Esophagus muscularis mucosa (tissue), 4 donors: ENCODE measurements around the gene C12orf43.

Experiments
- EP300 ChIP-seq: sonication (generic); formaldehyde crosslinking; IDR thresholded peaks from one replicate; pipeline ENCODE4 v1.6.1; 2017; ENCODE audit warnings: antibody characterized with exemption
- POLR2A ChIP-seq: fragments of 450-650 bp; IDR thresholded peaks from one replicate; pipeline ENCODE4 v1.6.1; 2017; ENCODE audit warnings: antibody characterized with exemption, moderate library complexity, mild to moderate bottlenecking, low read depth
- POLR2AphosphoS5 ChIP-seq, 2 donors: sonication (generic); formaldehyde crosslinking; IDR thresholded peaks; one replicate each; pipeline ENCODE4 v1.6.1; 2017; ENCODE audit warnings: antibody characterized with exemption in 2 of 2
- TF ChIP-seq, protein P1 (sequence below), 3 experiments: fragments of 200-600 bp in 2 of 3; fragments of 450-650 bp in 1 of 3; sonication (generic) in 2 of 3; IDR thresholded peaks; one replicate each; pipeline ENCODE4 v1.5.1; 2017 to 2019; ENCODE audit warnings: antibody characterized with exemption in 3 of 3, mild to moderate bottlenecking in 2 of 3, moderate library complexity in 1 of 3

DNA sequence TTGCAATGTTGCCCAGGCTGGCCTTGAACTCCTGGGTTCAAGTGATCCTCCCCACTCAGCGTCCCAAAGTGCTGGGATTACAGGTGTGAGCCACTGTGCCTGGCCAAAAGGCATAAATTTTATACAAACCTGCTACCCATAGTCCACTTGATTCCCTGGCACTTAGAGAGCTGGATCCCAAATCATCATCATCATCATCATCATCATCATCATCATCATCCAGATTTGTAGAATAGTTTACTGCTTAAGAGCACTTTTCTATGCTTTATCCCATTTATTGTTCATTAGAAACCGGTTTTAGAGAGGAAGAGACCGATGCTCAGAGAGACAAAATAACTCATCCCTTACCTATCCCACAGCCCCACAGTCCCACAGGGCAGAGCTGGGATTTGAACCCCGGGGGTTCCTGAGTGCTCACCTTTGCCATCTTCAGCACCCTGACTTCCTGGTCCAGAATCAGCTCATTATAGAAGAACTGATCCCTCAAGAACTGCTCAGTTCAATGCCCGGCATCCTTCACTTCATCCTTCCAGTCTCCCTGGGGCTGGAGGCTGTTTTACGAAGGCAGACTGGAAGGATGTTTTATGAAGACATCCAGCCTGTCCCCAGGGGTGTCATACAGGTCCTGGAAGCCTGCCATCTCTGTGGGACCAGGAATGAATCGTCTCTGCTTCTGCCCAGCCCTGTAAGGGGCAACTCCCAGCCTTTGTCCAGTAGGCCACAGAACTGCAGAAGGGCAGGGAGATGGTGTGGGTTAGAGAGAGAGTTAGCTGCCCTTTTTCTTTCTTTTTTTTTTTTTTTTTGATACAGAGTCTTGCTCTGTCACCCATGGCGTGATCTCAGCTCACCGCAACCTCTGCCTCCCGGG, 43.0 kb upstream of the C12orf43 start:
- TF ChIP-seq, protein P1, sequence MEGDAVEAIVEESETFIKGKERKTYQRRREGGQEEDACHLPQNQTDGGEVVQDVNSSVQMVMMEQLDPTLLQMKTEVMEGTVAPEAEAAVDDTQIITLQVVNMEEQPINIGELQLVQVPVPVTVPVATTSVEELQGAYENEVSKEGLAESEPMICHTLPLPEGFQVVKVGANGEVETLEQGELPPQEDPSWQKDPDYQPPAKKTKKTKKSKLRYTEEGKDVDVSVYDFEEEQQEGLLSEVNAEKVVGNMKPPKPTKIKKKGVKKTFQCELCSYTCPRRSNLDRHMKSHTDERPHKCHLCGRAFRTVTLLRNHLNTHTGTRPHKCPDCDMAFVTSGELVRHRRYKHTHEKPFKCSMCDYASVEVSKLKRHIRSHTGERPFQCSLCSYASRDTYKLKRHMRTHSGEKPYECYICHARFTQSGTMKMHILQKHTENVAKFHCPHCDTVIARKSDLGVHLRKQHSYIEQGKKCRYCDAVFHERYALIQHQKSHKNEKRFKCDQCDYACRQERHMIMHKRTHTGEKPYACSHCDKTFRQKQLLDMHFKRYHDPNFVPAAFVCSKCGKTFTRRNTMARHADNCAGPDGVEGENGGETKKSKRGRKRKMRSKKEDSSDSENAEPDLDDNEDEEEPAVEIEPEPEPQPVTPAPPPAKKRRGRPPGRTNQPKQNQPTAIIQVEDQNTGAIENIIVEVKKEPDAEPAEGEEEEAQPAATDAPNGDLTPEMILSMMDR (IDR thresholded peaks at IDR 0.05): no peak
- TF ChIP-seq POLR2AphosphoS5 (IDR thresholded peaks at IDR 0.05): no peak
- TF ChIP-seq EP300: no peak
- no peak for TF ChIP-seq POLR2A
